ENCODE results near the gene SCN9A.
"Not testable (repeated sequence)": the region's sequence is repeated elsewhere in the genome, so short reads cannot be mapped to it uniquely, and the experiment has no call there.

SCN9A gene

GRCh38 chr2:166375736-166376487 is at the start of gene SCN9A:
Gene SCN9A, minus strand, starts transcription at chr2:166375944. Its CDS starts 64,188 bp downstream, at chr2:166311756.
- Histone ChIP-seq H3K36me3 (ENCODE audit: insufficient read depth, low read length) (no peaks in the 10 kb centered on the region), H3K9me3 (ENCODE audit: low read length) (no peaks in the 10 kb centered on the region), H2AFZ (ENCODE audit: low read depth, low read length) (peak within 1 kb of the TSS; percentile 78), H3K4me3 (ENCODE audit: low read length) (peak within 1 kb of the TSS; percentile 63), H3K4me1 (ENCODE audit: insufficient read depth, low read length) (peaks cover 18% of the 10 kb centered on the region), H3K27me3 (ENCODE audit: insufficient read depth, low read length) (no peaks in the 10 kb centered on the region)

GRCh38 chr2:166424841-166425240 is 49.1 kb upstream of the SCN9A start:
- no peaks in the 10 kb centered on the region for H3K27me3 ChIP-seq (ENCODE audit: insufficient read depth, low read length)
- no peaks in the 10 kb centered on the region for H3K4me1 ChIP-seq (ENCODE audit: insufficient read depth, low read length)
- no peak overlapping the region for H3K4me3 ChIP-seq (ENCODE audit: low read length)
- no peaks in the 10 kb centered on the region for H3K9me3 ChIP-seq (ENCODE audit: low read length)
- no peak overlapping the region for H2AFZ ChIP-seq (ENCODE audit: low read depth, low read length)
- H3K36me3 ChIP-seq (ENCODE audit: insufficient read depth, low read length) = no peaks in the 10 kb centered on the region

GRCh38 chr2:166419616-166419934 is 43.8 kb upstream of the SCN9A start:
- H3K36me3 ChIP-seq (ENCODE audit: insufficient read depth, low read length) = no peaks in the 10 kb centered on the region
- no peaks in the 10 kb centered on the region for H3K4me1 ChIP-seq (ENCODE audit: insufficient read depth, low read length)
- no peak overlapping the region for H3K4me3 ChIP-seq (ENCODE audit: low read length)
- no peaks in the 10 kb centered on the region for H3K27me3 ChIP-seq (ENCODE audit: insufficient read depth, low read length)
- no peaks in the 10 kb centered on the region for H3K9me3 ChIP-seq (ENCODE audit: low read length)
- H2AFZ ChIP-seq (ENCODE audit: low read depth, low read length) = no peak overlapping the region

GRCh38 chr2:166418853-166419615 is 43.3 kb upstream of the SCN9A start:
- no peak overlapping the region for H2AFZ ChIP-seq (ENCODE audit: low read depth, low read length)
- no peaks in the 10 kb centered on the region for H3K4me1 ChIP-seq (ENCODE audit: insufficient read depth, low read length)
- no peak overlapping the region for H3K4me3 ChIP-seq (ENCODE audit: low read length)
- H3K9me3 ChIP-seq (ENCODE audit: low read length) = no peaks in the 10 kb centered on the region
- no peaks in the 10 kb centered on the region for H3K36me3 ChIP-seq (ENCODE audit: insufficient read depth, low read length)
- no peaks in the 10 kb centered on the region for H3K27me3 ChIP-seq (ENCODE audit: insufficient read depth, low read length)

- no peak overlapping the region for H3K4me3 ChIP-seq (ENCODE audit: low read length)
- H2AFZ ChIP-seq (ENCODE audit: low read depth, low read length) = no peak overlapping the region
- H3K9me3 ChIP-seq (ENCODE audit: low read length) = no peaks in the 10 kb centered on the region
- no peaks in the 10 kb centered on the region for H3K36me3 ChIP-seq (ENCODE audit: insufficient read depth, low read length)
- H3K4me1 ChIP-seq (ENCODE audit: insufficient read depth, low read length) = no peaks in the 10 kb centered on the region
- no peaks in the 10 kb centered on the region for H3K27me3 ChIP-seq (ENCODE audit: insufficient read depth, low read length)
Observed at GRCh38 chr2:166417669-166418068, 41.9 kb upstream of the SCN9A start.

GRCh38 chr2:166413255-166413654 is 37.5 kb upstream of the SCN9A start:
- Histone ChIP-seq H3K4me3 (ENCODE audit: low read length) (no peak overlapping the region), H3K36me3 (ENCODE audit: insufficient read depth, low read length) (no peaks in the 10 kb centered on the region), H3K9me3 (ENCODE audit: low read length) (no peaks in the 10 kb centered on the region), H3K27me3 (ENCODE audit: insufficient read depth, low read length) (no peaks in the 10 kb centered on the region), H2AFZ (ENCODE audit: low read depth, low read length) (no peak overlapping the region), H3K4me1 (ENCODE audit: insufficient read depth, low read length) (no peaks in the 10 kb centered on the region)

GRCh38 chr2:166411473-166412230 is 35.9 kb upstream of the SCN9A start:
- Histone ChIP-seq H3K4me1 (ENCODE audit: insufficient read depth, low read length) (no peaks in the 10 kb centered on the region), H3K9me3 (ENCODE audit: low read length) (no peaks in the 10 kb centered on the region), H3K4me3 (ENCODE audit: low read length) (no peak overlapping the region), H3K27me3 (ENCODE audit: insufficient read depth, low read length) (no peaks in the 10 kb centered on the region), H3K36me3 (ENCODE audit: insufficient read depth, low read length) (no peaks in the 10 kb centered on the region), H2AFZ (ENCODE audit: low read depth, low read length) (peak overlapping the region; percentile 63)

- no peaks in the 10 kb centered on the region for H3K9me3 ChIP-seq (ENCODE audit: low read length)
- H3K36me3 ChIP-seq (ENCODE audit: insufficient read depth, low read length) = no peaks in the 10 kb centered on the region
- no peaks in the 10 kb centered on the region for H3K27me3 ChIP-seq (ENCODE audit: insufficient read depth, low read length)
- no peaks in the 10 kb centered on the region for H3K4me1 ChIP-seq (ENCODE audit: insufficient read depth, low read length)
- no peak overlapping the region for H2AFZ ChIP-seq (ENCODE audit: low read depth, low read length)
- H3K4me3 ChIP-seq (ENCODE audit: low read length) = no peak overlapping the region
Observed at GRCh38 chr2:166410828-166411472, 35.2 kb upstream of the SCN9A start.

GRCh38 chr2:166407746-166408145 is 32.0 kb upstream of the SCN9A start:
- H3K4me1 ChIP-seq (ENCODE audit: insufficient read depth, low read length); H3K4me3 ChIP-seq (ENCODE audit: low read length); H3K9me3 ChIP-seq (ENCODE audit: low read length); H3K36me3 ChIP-seq (ENCODE audit: insufficient read depth, low read length); H2AFZ ChIP-seq (ENCODE audit: low read depth, low read length); H3K27me3 ChIP-seq (ENCODE audit: insufficient read depth, low read length): not testable (repeated sequence)

GRCh38 chr2:166406374-166406773 is 30.6 kb upstream of the SCN9A start:
- Histone ChIP-seq H3K36me3 (ENCODE audit: insufficient read depth, low read length) (no peaks in the 10 kb centered on the region), H3K9me3 (ENCODE audit: low read length) (no peaks in the 10 kb centered on the region), H2AFZ (ENCODE audit: low read depth, low read length) (no peak overlapping the region), H3K4me3 (ENCODE audit: low read length) (no peak overlapping the region), H3K4me1 (ENCODE audit: insufficient read depth, low read length) (no peaks in the 10 kb centered on the region), H3K27me3 (ENCODE audit: insufficient read depth, low read length) (no peaks in the 10 kb centered on the region)

- Histone ChIP-seq H3K4me1 (ENCODE audit: insufficient read depth, low read length) (no peaks in the 10 kb centered on the region), H3K9me3 (ENCODE audit: low read length) (no peaks in the 10 kb centered on the region), H3K27me3 (ENCODE audit: insufficient read depth, low read length) (no peaks in the 10 kb centered on the region), H3K36me3 (ENCODE audit: insufficient read depth, low read length) (no peaks in the 10 kb centered on the region), H2AFZ (ENCODE audit: low read depth, low read length) (no peak overlapping the region), H3K4me3 (ENCODE audit: low read length) (no peak overlapping the region)
Observed at GRCh38 chr2:166405569-166405926, 29.8 kb upstream of the SCN9A start.

- no peaks in the 10 kb centered on the region for H3K36me3 ChIP-seq (ENCODE audit: insufficient read depth, low read length)
- peak overlapping the region; percentile 43 for H2AFZ ChIP-seq (ENCODE audit: low read depth, low read length)
- no peaks in the 10 kb centered on the region for H3K27me3 ChIP-seq (ENCODE audit: insufficient read depth, low read length)
- H3K4me1 ChIP-seq (ENCODE audit: insufficient read depth, low read length) = no peaks in the 10 kb centered on the region
- no peaks in the 10 kb centered on the region for H3K9me3 ChIP-seq (ENCODE audit: low read length)
- no peak overlapping the region for H3K4me3 ChIP-seq (ENCODE audit: low read length)
Observed at GRCh38 chr2:166404831-166405568, 29.3 kb upstream of the SCN9A start.
